Activated naive CD8-positive, alpha-beta T cell treated with anti-CD3 and anti-CD28 coated beads, Interleukin-2, amount 50 U/mL, for 16 hours (primary cell): ENCODE measurements around the gene NAGLU.
A peak's percentile ranks its signal among the peaks of the same experiment; 100 is the strongest.

Source experiments
- DNase-seq: peaks from one replicate; pipeline ENCODE4 v3.0.0-alpha.2; 2020; ENCODE audit warnings: low read depth, low spot score

Gene NAGLU

GRCh38 chr17:42564815-42565522, 28.9 kb downstream of the NAGLU start:
- DNase-seq: no peak

- DNase-seq: no peak
Measured at GRCh38 chr17:42565523-42566214, 29.6 kb downstream of the NAGLU start.

- no peak for DNase-seq
Measured at GRCh38 chr17:42566215-42566882, 30.3 kb downstream of the NAGLU start.

- peak; percentile 76 for DNase-seq
Measured at GRCh38 chr17:42566883-42567573, 31.0 kb downstream of the NAGLU start, which contains the start of gene MLX. Gene MLX, plus strand, starts transcription at chr17:42567100. Its CDS starts 25 bp downstream, at chr17:42567125.

GRCh38 chr17:42568341-42569111, 32.5 kb downstream of the NAGLU start:
- DNase-seq: no peak

- no peak for DNase-seq
Measured at GRCh38 chr17:42571435-42572225, 35.6 kb downstream of the NAGLU start.

- no peak for DNase-seq
Measured at GRCh38 chr17:42573095-42573494, 37.1 kb downstream of the NAGLU start.

- no peak for DNase-seq
Measured at GRCh38 chr17:42574463-42574862, 38.4 kb downstream of the NAGLU start.

GRCh38 chr17:42577140-42577531, 41.1 kb downstream of the NAGLU start:
- no peak for DNase-seq

GRCh38 chr17:42577532-42578281, 41.7 kb downstream of the NAGLU start, which contains the start of gene PSMC3IP:
Gene PSMC3IP, minus strand, starts transcription at chr17:42577729. Its CDS starts 43 bp downstream, at chr17:42577686.
- DNase-seq: peak; percentile 84

GRCh38 chr17:42578282-42578869, 42.3 kb downstream of the NAGLU start:
- DNase-seq: peak; percentile 47

- no peak for DNase-seq
Measured at GRCh38 chr17:42579794-42580551, 43.9 kb downstream of the NAGLU start.

- no peak for DNase-seq
Measured at GRCh38 chr17:42581744-42582270, 45.8 kb downstream of the NAGLU start.

- no peak for DNase-seq
Measured at GRCh38 chr17:42584880-42585279, 48.8 kb downstream of the NAGLU start.

- no peak for DNase-seq
Measured at GRCh38 chr17:42585353-42585752, 49.3 kb downstream of the NAGLU start.

- no peak for DNase-seq
Measured at GRCh38 chr17:42586514-42587230, 50.6 kb downstream of the NAGLU start.

- DNase-seq: no peak
Measured at GRCh38 chr17:42590886-42591285, 54.8 kb downstream of the NAGLU start.
